ENCODE results near the gene PCYOX1L.

DNA sequence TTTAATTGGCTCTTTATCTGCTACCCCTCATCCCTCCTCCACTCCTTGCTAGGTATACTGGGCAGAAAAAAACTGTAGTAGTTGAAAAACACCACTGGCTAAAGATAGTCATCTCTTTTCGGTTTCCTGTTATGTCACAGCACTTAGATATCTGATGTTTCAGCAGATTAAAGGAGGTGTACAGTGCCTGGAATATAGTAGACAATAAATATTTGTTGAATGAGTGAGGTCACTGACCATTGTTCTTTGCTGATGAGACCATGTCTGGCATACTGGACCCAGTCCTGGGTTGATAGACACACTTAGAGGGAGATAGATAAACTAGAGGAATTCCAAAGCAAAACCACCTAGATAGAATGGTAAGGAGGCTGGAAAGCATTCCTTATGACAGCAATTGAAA is 9.3 kb upstream of the PCYOX1L start:
- TF ChIP-seq FOXM1 (IDR thresholded peaks at IDR 0.05; ENCODE audit: borderline replicate concordance) (no peak), ZNF384 (IDR thresholded peaks at IDR 0.05) (no peak), PKNOX1 (IDR thresholded peaks at IDR 0.05) (no peak), CTBP1 (IDR thresholded peaks at IDR 0.05; ENCODE audit: borderline replicate concordance) (no peak), SP1 (IDR thresholded peaks at IDR 0.05) (no peak)
